HepG2 (cell line): Measurements from ENCODE around the gene KRTAP9-2. TPM values are rescaled to one million over a fixed set of nuclear protein-coding genes. Genes with fewer than 3 reads are reported as not detected.

Experiments
- ATAC-seq: fragments of 200-7000 bp; cut with Tn5 transposase; 3 replicates; pipeline ENCODE4 v1.9.1; 2020; ENCODE audit warnings: mild to moderate bottlenecking, moderate library complexity
- BruUV-seq: library from RNA; stranded (reverse); fragments of 400-500 nt; replicated peaks from 2 replicates; lab custom pipeline; 2021; lab: Mats Ljungman, UMichigan
- CTCF ChIA-PET: fragments of 300-600 bp; formaldehyde crosslinking; extraction: SDS; loops from one replicate; lab custom pipeline; 2021; ENCODE audit warnings: low total read pairs, inconsistent platforms, low intra/inter-chr PET ratio; lab: Yijun Ruan, JAX
- POLR2A ChIA-PET: fragments of 350-600 bp; sonication (Branson Sonifier 250); formaldehyde crosslinking; loops from one replicate; lab custom pipeline; 2020; ENCODE audit warnings: antibody characterized with exemption, inconsistent platforms; lab: Yijun Ruan, JAX
- DNase-seq: peaks from one replicate; pipeline ENCODE4 v3.0.0-alpha.2; 2015; ENCODE audit warnings: low spot score
- FAIRE-seq: peaks from 3 replicates; lab custom pipeline; 2011; peaks lifted over from hg19 to GRCh38; lab: Jason Lieb, UNC
- H2AFZ ChIP-seq: one replicate; pipeline ENCODE4 v1.6.1; 2011; ENCODE audit warnings: low read length, inconsistent platforms
- H3K27ac ChIP-seq: fragments of 300-600 bp; 3 replicates; pipeline ENCODE4 v1.8.0; 2011; ENCODE audit warnings: mixed run types, mild to moderate bottlenecking, mixed read lengths, low read length, inconsistent platforms; ENCODE audit not compliant: insufficient read depth; ENCODE audit errors: extremely low read length
- H3K27me3 ChIP-seq, 2 experiments: fragments of 200-600 bp in 1 of 2; 2 replicates in 1 of 2; 3 replicates in 1 of 2; pipeline versions ENCODE4 v1.6.0 to v1.8.0; 2011; ENCODE audit warnings: low read length in 2 of 2, mild to moderate bottlenecking in 2 of 2, moderate library complexity in 2 of 2, inconsistent platforms in 1 of 2; ENCODE audit not compliant: insufficient read depth in 2 of 2, control insufficient read depth in 1 of 2
- H3K36me3 ChIP-seq, 2 experiments: fragments of 200-600 bp in 1 of 2; replicated peaks in 1 of 2; 2 replicates in 1 of 2; 3 replicates in 1 of 2; pipeline versions ENCODE4 v1.5.1 to v1.8.0; 2011; ENCODE audit warnings: low read length in 2 of 2, inconsistent platforms in 1 of 2; ENCODE audit not compliant: insufficient read depth in 2 of 2, control insufficient read depth in 1 of 2
- H3K4me1 ChIP-seq: 2 replicates; pipeline ENCODE4 v1.5.1; 2012; ENCODE audit warnings: low read length, inconsistent platforms; ENCODE audit not compliant: insufficient read depth
- H3K4me2 ChIP-seq: 2 replicates; pipeline ENCODE4 v1.6.0; 2011; ENCODE audit warnings: low read depth, low read length, inconsistent platforms
- H3K4me3 ChIP-seq, 3 experiments: fragments of 200-600 bp in 1 of 3; sonication (generic), shearing (Covaris generic) in 1 of 3; replicated peaks in 1 of 3; 2 replicates each; pipeline ENCODE4 v1.5.1; 2011 to 2016; ENCODE audit warnings: low read length in 3 of 3, inconsistent platforms in 2 of 3, low read depth in 2 of 3, mild to moderate bottlenecking in 2 of 3, control low read depth in 1 of 3, mixed read lengths in 1 of 3; ENCODE audit not compliant: insufficient read depth in 1 of 3
- H3K79me2 ChIP-seq: one replicate; pipeline ENCODE4 v1.6.1; 2011; ENCODE audit warnings: low read length, inconsistent platforms; ENCODE audit not compliant: insufficient read depth
- H3K9ac ChIP-seq: 2 replicates; pipeline ENCODE4 v1.6.0; 2011; ENCODE audit warnings: mild to moderate bottlenecking, low read depth, low read length, inconsistent platforms; ENCODE audit not compliant: insufficient read depth
- H3K9me3 ChIP-seq: 2 replicates; pipeline ENCODE4 v1.5.1; 2012; ENCODE audit warnings: mild to moderate bottlenecking, low read length
- H4K20me1 ChIP-seq: 2 replicates; pipeline ENCODE4 v1.6.0; 2011; ENCODE audit warnings: inconsistent platforms, mild to moderate bottlenecking, low read length, moderate library complexity; ENCODE audit not compliant: insufficient read depth
- FOXO1 ChIP-seq: sonication (generic); formaldehyde crosslinking; IDR thresholded peaks from 2 replicates; pipeline ENCODE4 v1.4.0; 2020; ENCODE audit warnings: missing genetic modification reagents
- KDM4B ChIP-seq: sonication (generic); formaldehyde crosslinking; IDR thresholded peaks from 2 replicates; pipeline ENCODE4 v1.4.0; 2020; ENCODE audit warnings: missing genetic modification reagents
- NPAS2 ChIP-seq: sonication (generic); formaldehyde crosslinking; IDR thresholded peaks from 2 replicates; pipeline ENCODE4 v1.8.0; 2022; ENCODE audit warnings: mild to moderate bottlenecking, missing genetic modification reagents, borderline replicate concordance
- SP4 ChIP-seq: sonication (generic); formaldehyde crosslinking; IDR thresholded peaks from 2 replicates; pipeline ENCODE4 v1.8.1; 2023; ENCODE audit warnings: mild to moderate bottlenecking, missing genetic modification reagents
- SP5 ChIP-seq: IDR thresholded peaks from 2 replicates; pipeline ENCODE4 v1.6.1; 2016; ENCODE audit warnings: low read depth, borderline replicate concordance
- ZNF83 ChIP-seq: sonication (generic); formaldehyde crosslinking; IDR thresholded peaks from 2 replicates; pipeline ENCODE4 v1.4.0; 2020; ENCODE audit warnings: missing genetic modification reagents, mild to moderate bottlenecking, borderline replicate concordance
- ZSCAN31 ChIP-seq: sonication (generic); formaldehyde crosslinking; IDR thresholded peaks from 2 replicates; pipeline ENCODE4 v1.5.0; 2020; ENCODE audit warnings: low read depth, mild to moderate bottlenecking, missing genetic modification reagents
- WGBS: methylation state at CpG from one replicate; pipeline ENCODE4 v1.1.6; 2017; ENCODE audit warnings: low lambda C conversion rate; 5-methylcytosine and 5-hydroxymethylcytosine counted together
- in situ Hi-C: cut with HindIII; loops from 2 replicates; pipeline ENCODE4 v1.10.0; 2017; ENCODE audit warnings: low pct_unique_long_range_greater_than_20kb; ENCODE audit not compliant: extremely low pct_ligation_motif_present
- intact Hi-C: fragments of 100-400 bp; cut with micrococcal nuclease; formaldehyde crosslinking; loops from one replicate; pipeline ENCODE4 v1.10.0; 2022; ENCODE audit not compliant: unreplicated experiment
- polyA plus RNA-seq, 8 experiments: library from polyadenylated mRNA; depleted of rRNA in 3 of 8; stranded (reverse) in 7 of 8; unstranded in 1 of 8; fragments of >200 nt; fragmentation: Illumina TruSeq in 4 of 8; extraction: Trizol in 4 of 8; gene quantifications; 2 replicates each; pipeline versions ENCODE4 v1.2.1 to v1.2.3, GENCODE V29; 2011 to 2016; ENCODE audit warnings: low read depth in 4 of 8, missing spikeins in 1 of 8, mixed read lengths in 1 of 8; ENCODE audit not compliant: insufficient read depth in 1 of 8
- total RNA-seq, 5 experiments: library from RNA; depleted of rRNA; stranded (reverse); fragments of >200 nt; fragmentation: Illumina TruSeq; extraction: Trizol; gene quantifications; 2 replicates each; pipeline ENCODE4 v1.2.3, GENCODE V29; 2016; ENCODE audit warnings: low read depth in 1 of 5
- TF ChIP-seq, protein P1 (sequence below), 2 experiments: sonication (generic) in 1 of 2; formaldehyde crosslinking in 1 of 2; IDR thresholded peaks; 2 replicates each; pipeline versions ENCODE4 v1.4.0 to v1.6.1; 2018 to 2020; ENCODE audit warnings: missing genetic modification reagents in 2 of 2, borderline replicate concordance in 1 of 2, low read depth in 1 of 2, mild to moderate bottlenecking in 1 of 2, missing biosample characterization in 1 of 2
- TF ChIP-seq, protein P2 (sequence below): IDR thresholded peaks from 2 replicates; pipeline ENCODE4 v1.6.1; 2016; ENCODE audit warnings: missing compliant biosample characterization, missing genetic modification reagents, borderline replicate concordance
- TF ChIP-seq, protein P3 (sequence below): fragments of 450-650 bp; IDR thresholded peaks from 2 replicates; pipeline ENCODE4 v1.6.1; 2017; ENCODE audit warnings: mild to moderate bottlenecking

Gene KRTAP9-2
- total and polyA plus RNA-seq, 2 of the 13 experiments (the other 11 are each of a cell fraction or from before 2014, with no cell fraction given), result not detected

DNA sequence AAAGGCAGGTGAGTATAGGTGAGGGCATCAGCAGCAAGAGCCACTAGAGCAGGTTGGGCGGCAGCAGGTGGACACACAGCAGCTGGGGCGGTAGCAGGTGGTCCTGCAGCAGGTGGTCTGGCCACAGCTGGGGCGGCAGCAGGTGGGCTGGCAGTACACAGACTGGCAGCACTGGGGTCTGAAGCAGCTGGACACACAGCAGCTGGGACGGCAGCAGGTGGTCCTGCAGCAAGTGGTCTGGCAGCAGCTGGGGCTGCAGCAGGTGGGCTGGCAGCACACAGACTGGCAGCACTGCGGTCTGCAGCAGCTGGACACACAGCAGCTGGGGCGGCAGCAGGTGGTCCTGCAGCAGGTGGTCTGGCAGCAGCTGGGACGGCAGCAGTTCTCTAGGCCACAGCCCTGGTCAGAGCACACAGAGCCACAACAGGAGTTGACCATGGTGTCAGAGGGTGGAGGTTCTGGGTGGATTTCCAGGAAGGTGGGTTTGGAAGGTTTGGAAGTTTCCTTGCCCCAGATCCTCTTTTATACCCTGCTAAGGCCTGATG is 48.6 kb upstream of the KRTAP9-2 start, which contains the start of gene KRTAP4-2:
Gene KRTAP4-2 (minus strand): TSS at position 495 of the 545 bp plus-strand sequence. CDS start 57 bp downstream, at position 438.
- TF ChIP-seq ZSCAN31 (CRISPR knock-in tag) (no peak), ZNF83 (CRISPR knock-in tag) (no peak), FOXO1 (CRISPR knock-in tag) (no peak), KDM4B (CRISPR knock-in tag) (no peak), SP4 (no peak), NPAS2 (CRISPR knock-in tag) (no peak), SP5 (CRISPR knock-in tag) (no peak)
- TF ChIP-seq, protein P1, sequence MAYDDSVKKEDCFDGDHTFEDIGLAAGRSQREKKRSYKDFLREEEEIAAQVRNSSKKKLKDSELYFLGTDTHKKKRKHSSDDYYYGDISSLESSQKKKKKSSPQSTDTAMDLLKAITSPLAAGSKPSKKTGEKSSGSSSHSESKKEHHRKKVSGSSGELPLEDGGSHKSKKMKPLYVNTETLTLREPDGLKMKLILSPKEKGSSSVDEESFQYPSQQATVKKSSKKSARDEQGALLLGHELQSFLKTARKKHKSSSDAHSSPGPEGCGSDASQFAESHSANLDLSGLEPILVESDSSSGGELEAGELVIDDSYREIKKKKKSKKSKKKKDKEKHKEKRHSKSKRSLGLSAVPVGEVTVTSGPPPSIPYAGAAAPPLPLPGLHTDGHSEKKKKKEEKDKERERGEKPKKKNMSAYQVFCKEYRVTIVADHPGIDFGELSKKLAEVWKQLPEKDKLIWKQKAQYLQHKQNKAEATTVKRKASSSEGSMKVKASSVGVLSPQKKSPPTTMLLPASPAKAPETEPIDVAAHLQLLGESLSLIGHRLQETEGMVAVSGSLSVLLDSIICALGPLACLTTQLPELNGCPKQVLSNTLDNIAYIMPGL (CRISPR knock-in tag; IDR thresholded peaks at IDR 0.05; ENCODE audit: borderline replicate concordance in 1 of 2, low read depth in 1 of 2), result no peak
- TF ChIP-seq, protein P2, sequence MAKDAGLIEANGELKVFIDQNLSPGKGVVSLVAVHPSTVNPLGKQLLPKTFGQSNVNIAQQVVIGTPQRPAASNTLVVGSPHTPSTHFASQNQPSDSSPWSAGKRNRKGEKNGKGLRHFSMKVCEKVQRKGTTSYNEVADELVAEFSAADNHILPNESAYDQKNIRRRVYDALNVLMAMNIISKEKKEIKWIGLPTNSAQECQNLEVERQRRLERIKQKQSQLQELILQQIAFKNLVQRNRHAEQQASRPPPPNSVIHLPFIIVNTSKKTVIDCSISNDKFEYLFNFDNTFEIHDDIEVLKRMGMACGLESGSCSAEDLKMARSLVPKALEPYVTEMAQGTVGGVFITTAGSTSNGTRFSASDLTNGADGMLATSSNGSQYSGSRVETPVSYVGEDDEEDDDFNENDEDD (CRISPR knock-in tag), result no peak
- TF ChIP-seq, protein P3, sequence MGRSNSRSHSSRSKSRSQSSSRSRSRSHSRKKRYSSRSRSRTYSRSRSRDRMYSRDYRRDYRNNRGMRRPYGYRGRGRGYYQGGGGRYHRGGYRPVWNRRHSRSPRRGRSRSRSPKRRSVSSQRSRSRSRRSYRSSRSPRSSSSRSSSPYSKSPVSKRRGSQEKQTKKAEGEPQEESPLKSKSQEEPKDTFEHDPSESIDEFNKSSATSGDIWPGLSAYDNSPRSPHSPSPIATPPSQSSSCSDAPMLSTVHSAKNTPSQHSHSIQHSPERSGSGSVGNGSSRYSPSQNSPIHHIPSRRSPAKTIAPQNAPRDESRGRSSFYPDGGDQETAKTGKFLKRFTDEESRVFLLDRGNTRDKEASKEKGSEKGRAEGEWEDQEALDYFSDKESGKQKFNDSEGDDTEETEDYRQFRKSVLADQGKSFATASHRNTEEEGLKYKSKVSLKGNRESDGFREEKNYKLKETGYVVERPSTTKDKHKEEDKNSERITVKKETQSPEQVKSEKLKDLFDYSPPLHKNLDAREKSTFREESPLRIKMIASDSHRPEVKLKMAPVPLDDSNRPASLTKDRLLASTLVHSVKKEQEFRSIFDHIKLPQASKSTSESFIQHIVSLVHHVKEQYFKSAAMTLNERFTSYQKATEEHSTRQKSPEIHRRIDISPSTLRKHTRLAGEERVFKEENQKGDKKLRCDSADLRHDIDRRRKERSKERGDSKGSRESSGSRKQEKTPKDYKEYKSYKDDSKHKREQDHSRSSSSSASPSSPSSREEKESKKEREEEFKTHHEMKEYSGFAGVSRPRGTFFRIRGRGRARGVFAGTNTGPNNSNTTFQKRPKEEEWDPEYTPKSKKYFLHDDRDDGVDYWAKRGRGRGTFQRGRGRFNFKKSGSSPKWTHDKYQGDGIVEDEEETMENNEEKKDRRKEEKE, result no peak
- no peak for FAIRE-seq
- no peak for DNase-seq
- H3K4me3 ChIP-seq, result no peak within 1 kb of the TSS
- ChIA-PET POLR2A (no interaction called here), CTCF (no interaction called here)
- no peak within 1 kb of the TSS for H3K27ac ChIP-seq
- no peak within 1 kb of the TSS for H2AFZ ChIP-seq
- no peaks in the 10 kb centered on the region for H3K9me3 ChIP-seq
- intact Hi-C loops (loop anchor here (10.0 kb wide), 1 partner anchor 273 kb away; no protein-coding TSS in a partner anchor), in situ Hi-C loops (no loop called here)
- H3K27me3 ChIP-seq, result peaks cover 0 to 33% of the 10 kb centered on the region in 2 experiments; a peak in 3 of 5 replicates
- H3K36me3 ChIP-seq, result no peaks in the 10 kb centered on the region
- no TSS peak for BruUV-seq
- no peaks in the 10 kb centered on the region for H3K4me1 ChIP-seq
- H3K79me2 ChIP-seq, result no peaks in the 10 kb centered on the region
- no peak for ATAC-seq
- H4K20me1 ChIP-seq, result no peaks in the 10 kb centered on the region
- WGBS, result 38% methylated on average over 3 of the region's 7 CpGs
- H3K9ac ChIP-seq, result no peak within 1 kb of the TSS
- no peak within 1 kb of the TSS for H3K4me2 ChIP-seq
